H1 (cell line): ENCODE results near the gene MECP2. TPM values are rescaled to one million over a fixed set of nuclear protein-coding genes. Genes with fewer than 3 reads are reported as not detected.
A peak's percentile ranks its signal among the peaks of the same experiment; 100 is the strongest.

ENCODE experiments used
- CHD1 ChIP-seq: IDR thresholded peaks from 2 replicates; pipeline ENCODE4 v1.6.1; 2012; ENCODE audit warnings: low read depth, low read length, improper control_type of control experiment
- CHD2 ChIP-seq: IDR thresholded peaks from 2 replicates; pipeline ENCODE4 v1.6.1; 2012; ENCODE audit warnings: low read length, improper control_type of control experiment
- HDAC2 ChIP-seq, 2 experiments: fragments of 300-600 bp in 1 of 2; sonication (generic) in 1 of 2; IDR thresholded peaks; 2 replicates each; pipeline ENCODE4 v1.6.1; 2011 to 2012; ENCODE audit warnings: low read depth in 2 of 2, low read length in 2 of 2, mild to moderate bottlenecking in 2 of 2, moderate library complexity in 2 of 2, borderline replicate concordance in 1 of 2, inconsistent platforms in 1 of 2
- MAX ChIP-seq: IDR thresholded peaks from 2 replicates; pipeline ENCODE4 v1.6.1; 2012; ENCODE audit warnings: inconsistent platforms
- NANOG ChIP-seq: IDR thresholded peaks from 2 replicates; pipeline ENCODE4 v1.6.1; 2011; ENCODE audit warnings: low read length, low read depth, mild to moderate bottlenecking, inconsistent platforms; ENCODE audit not compliant: insufficient read depth, poor library complexity, severe bottlenecking
- NRF1 ChIP-seq: IDR thresholded peaks from 2 replicates; pipeline ENCODE4 v1.6.1; 2011; ENCODE audit warnings: mild to moderate bottlenecking, low read depth, low read length, improper control_type of control experiment
- PHF8 ChIP-seq: fragments of 200-600 bp; sonication (generic); conservative IDR thresholded peaks from 2 replicates; pipeline ENCODE4 v1.7.1; 2012; ENCODE audit warnings: low read depth, mild to moderate bottlenecking, inconsistent platforms, low read length, moderate library complexity
- RAD21 ChIP-seq, 2 experiments: IDR thresholded peaks in 1 of 2; conservative IDR thresholded peaks in 1 of 2; 2 replicates each; pipeline ENCODE4 v1.6.1; 2011; ENCODE audit warnings: low read depth in 2 of 2, low read length in 2 of 2, improper control_type of control experiment in 1 of 2, inconsistent platforms in 1 of 2, mild to moderate bottlenecking in 1 of 2, moderate library complexity in 1 of 2
- RFX5 ChIP-seq: IDR thresholded peaks from 2 replicates; pipeline ENCODE4 v1.6.1; 2011; ENCODE audit warnings: low read depth, low read length, improper control_type of control experiment, borderline replicate concordance
- SAP30 ChIP-seq: fragments of 300-600 bp; sonication (generic); IDR thresholded peaks from 2 replicates; pipeline ENCODE4 v1.7.1; 2012; ENCODE audit warnings: low read length, moderate library complexity, mild to moderate bottlenecking, inconsistent platforms; ENCODE audit not compliant: insufficient read depth, insufficient replicate concordance
- SIN3A ChIP-seq, 2 experiments: IDR thresholded peaks in 1 of 2; conservative IDR thresholded peaks in 1 of 2; 2 replicates each; pipeline ENCODE4 v1.6.1; 2011 to 2012; ENCODE audit warnings: low read length in 2 of 2, improper control_type of control experiment in 1 of 2, low read depth in 1 of 2, mild to moderate bottlenecking in 1 of 2
- SRF ChIP-seq: IDR thresholded peaks from 2 replicates; pipeline ENCODE4 v1.6.1; 2011; ENCODE audit warnings: mild to moderate bottlenecking, low read depth, low read length, moderate library complexity
- TAF1 ChIP-seq: IDR thresholded peaks from 2 replicates; pipeline ENCODE4 v1.6.1; 2011; ENCODE audit warnings: mild to moderate bottlenecking, low read depth, low read length
- TAF7 ChIP-seq: optimal IDR thresholded peaks from 2 replicates; pipeline ENCODE3; 2011; ENCODE audit warnings: low read depth, mild to moderate bottlenecking, inconsistent platforms, low read length, moderate library complexity, borderline replicate concordance
- TBP ChIP-seq: IDR thresholded peaks from 2 replicates; pipeline ENCODE4 v1.6.1; 2011; ENCODE audit warnings: low read depth, low read length, improper control_type of control experiment
- TEAD4 ChIP-seq: IDR thresholded peaks from 2 replicates; pipeline ENCODE4 v1.6.1; 2012; ENCODE audit warnings: low read depth, low read length, inconsistent platforms, mixed read lengths
- ZNF274 ChIP-seq: IDR thresholded peaks from 2 replicates; pipeline ENCODE4 v1.7.0; 2012; ENCODE audit warnings: low read length, borderline replicate concordance; ENCODE audit errors: extremely low read depth
- polyA plus RNA-seq, 7 experiments: library from polyadenylated mRNA; depleted of rRNA in 3 of 7; stranded (reverse) in 5 of 7; unstranded in 2 of 7; fragments of >200 nt in 5 of 7; fragments of 200-250 nt in 2 of 7; gene quantifications; 1 replicate in 5 of 7; 2 replicates in 1 of 7; 4 replicates in 1 of 7; pipeline versions ENCODE4 v1.2.1 to v1.2.3, GENCODE V29; 2011 to 2013; ENCODE audit warnings: missing spikeins in 2 of 7, mixed read lengths in 2 of 7
- total RNA-seq: library from RNA; stranded (reverse); fragmentation: NEBNext Ultra II Directional; extraction: Animal tissue kit (Norgen Biotek cat#: 25700); gene quantifications from 2 replicates; pipeline ENCODE4 v1.2.1, GENCODE V29; 2021

The MECP2 gene
- total and polyA plus RNA-seq, 2 of the 8 experiments (the other 6 are each of a cell fraction or from before 2014, with no cell fraction given), result 5.0 to 32.4 TPM

- TF ChIP-seq NRF1 (peak; percentile 63), RFX5 (no peak), RAD21 (IDR thresholded peaks at IDR 0.05 in 1 of 2, conservative IDR thresholded peaks at IDR 0.05 in 1 of 2; ENCODE audit: low read depth in 2 of 2, low read length in 2 of 2) (no peak), SIN3A (conservative IDR thresholded peaks at IDR 0.05 in 1 of 2, IDR thresholded peaks at IDR 0.05 in 1 of 2; ENCODE audit: low read depth in 1 of 2, low read length in 2 of 2) (no peak), MAX (peak; percentile 17; the same call in 1 of the 2 replicates), PHF8 (peak; percentile 38; the same call in 1 of the 2 replicates), ZNF274 (no peak), TAF1 (no peak), TEAD4 (no peak), HDAC2 (IDR thresholded peaks at IDR 0.05; ENCODE audit: borderline replicate concordance in 1 of 2, low read depth in 2 of 2, low read length in 2 of 2) (no peak), TBP (0 out of 2 replicates have a peak, but pooled peaks have one; percentile 23), SRF (no peak), NANOG (no peak), TAF7 (no peak), CHD1 (no peak), SAP30 (no peak), CHD2 (no peak)
These were observed 125.0 kb downstream of the MECP2 start, which contains the start of gene TMEM187 (continued) for GRCh38 chrX:153972368-153973126.
